Activated CD8-positive, alpha-beta memory T cell treated with anti-CD3 and anti-CD28 coated beads, Interleukin-2, amount 50 U/mL, for 1 hour (primary cell): Measurements from ENCODE around the gene HP1BP3.

Experiments
- DNase-seq: peaks from one replicate; pipeline ENCODE4 v3.0.0-alpha.2; 2020; ENCODE audit errors: extremely low read depth

The HP1BP3 gene

DNA sequence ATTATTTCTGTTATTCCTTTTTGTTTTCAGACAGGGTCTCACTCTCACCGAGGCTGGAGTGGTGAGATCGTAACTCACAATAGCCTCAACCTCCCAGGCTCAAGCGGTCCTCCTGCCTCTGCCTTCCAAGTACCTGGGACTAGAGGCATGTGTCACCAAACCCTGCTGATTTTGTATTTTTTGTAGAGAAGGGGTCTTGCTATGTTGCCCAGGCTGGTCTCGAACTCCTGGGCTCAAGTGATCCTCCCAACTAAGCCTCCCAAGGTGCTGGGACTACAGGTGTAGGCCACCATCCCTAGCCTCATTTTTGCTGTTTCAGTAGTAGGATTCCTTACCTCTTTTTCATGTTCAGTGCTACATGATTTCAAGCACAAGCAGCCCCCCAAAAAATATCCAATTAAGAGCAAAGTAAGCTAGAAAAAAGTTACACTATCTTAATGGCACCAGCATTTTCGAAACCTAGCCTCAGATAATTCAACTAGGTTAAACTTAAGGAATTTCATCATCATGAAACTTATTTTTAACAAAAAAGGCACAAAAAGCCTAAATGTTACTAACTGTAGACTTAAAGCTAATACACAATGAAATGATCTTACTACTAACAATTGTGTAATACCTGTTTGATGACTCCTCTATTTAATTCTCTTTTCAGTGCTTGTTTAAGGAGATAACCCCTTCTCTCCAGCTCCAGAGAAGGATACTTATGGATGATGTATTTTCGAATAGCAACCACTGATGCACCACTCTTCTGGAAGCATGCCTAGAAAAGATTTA is 16.6 kb downstream of the HP1BP3 start:
- no peak for DNase-seq

DNA sequence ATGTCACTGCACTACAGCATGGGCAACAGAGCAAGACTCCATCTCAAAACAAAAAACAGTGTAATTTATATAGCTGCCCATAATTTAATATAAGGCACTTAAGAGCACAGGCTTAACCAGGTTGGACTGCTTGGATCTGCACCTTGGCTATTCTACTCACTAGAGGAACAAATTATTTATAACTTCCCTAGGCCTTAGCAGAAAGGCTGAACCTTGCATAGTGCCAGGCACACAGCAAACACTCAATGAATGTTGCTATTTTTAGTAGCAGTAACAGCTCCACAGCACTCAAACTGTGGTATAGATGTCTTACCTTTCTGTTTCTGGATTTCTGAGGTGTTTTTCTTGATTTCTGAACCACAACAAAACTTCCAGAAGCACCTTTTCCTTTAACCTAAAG is 19.8 kb downstream of the HP1BP3 start:
- no peak for DNase-seq

GRCh38 chr1:20763417-20763816 is 23.7 kb downstream of the HP1BP3 start:
- DNase-seq: no peak

- no peak for DNase-seq
Observed at GRCh38 chr1:20760322-20760721, 26.8 kb downstream of the HP1BP3 start.

GRCh38 chr1:20753589-20753988 is 33.5 kb downstream of the HP1BP3 start:
- no peak for DNase-seq

- DNase-seq: no peak
Observed at GRCh38 chr1:20751462-20751990, 35.6 kb downstream of the HP1BP3 start.

DNA sequence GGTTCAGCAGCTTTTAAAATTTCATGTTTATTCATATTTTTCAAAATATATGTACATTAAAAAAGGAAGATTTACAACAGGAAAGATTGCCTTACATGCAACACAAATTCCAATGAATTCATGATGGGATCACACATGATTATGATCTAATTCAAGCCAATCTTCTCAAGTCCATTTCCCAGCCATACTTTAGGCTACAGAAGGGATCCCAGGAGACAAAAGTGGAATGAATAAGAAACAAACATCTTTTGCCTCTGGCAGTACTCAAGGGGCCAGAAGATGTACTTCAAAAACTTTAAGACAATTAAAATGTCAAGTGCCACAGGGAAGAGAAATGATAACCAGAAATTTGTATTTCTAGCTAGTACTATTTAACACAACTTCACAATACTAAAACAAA is 44.4 kb downstream of the HP1BP3 start:
- DNase-seq: no peak

DNA sequence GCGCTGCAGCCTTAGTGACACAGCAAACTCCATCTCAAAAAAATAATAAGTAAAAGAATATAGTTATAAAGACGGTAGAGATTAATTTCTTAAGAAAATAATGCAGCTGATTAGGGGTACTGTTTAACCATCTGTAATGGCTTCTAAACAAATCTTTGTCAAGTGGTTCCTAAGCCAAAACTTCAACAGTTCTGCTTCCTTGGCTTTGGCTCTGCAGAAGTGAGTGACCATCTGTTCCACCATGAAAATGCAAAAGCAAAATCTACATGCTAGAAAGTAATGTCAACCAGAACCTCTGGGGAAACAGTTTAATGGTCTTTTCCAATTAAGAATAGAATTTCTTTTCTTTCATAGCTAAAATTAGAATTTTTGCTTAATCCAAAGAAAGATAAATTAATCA is 46.3 kb downstream of the HP1BP3 start:
- DNase-seq: no peak

DNA sequence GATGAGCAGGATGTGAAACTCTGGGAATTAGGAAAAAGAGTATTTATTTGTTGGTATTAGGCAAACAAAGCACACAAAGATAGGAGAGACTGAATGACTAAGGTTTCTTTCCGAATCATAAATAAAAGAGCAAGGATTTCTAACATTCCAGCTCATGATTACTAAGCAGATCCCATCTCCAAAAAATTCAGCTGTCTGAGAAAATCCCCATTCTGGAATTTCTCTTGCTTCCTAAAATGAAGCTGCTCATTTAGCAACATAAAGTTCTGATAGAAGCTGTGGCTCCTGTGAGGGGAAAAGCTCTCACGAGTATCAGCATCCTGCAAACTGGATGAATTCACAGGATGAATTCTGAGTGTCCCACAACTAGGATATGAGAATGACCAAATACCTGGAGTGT is 47.9 kb downstream of the HP1BP3 start:
- DNase-seq: no peak

DNA sequence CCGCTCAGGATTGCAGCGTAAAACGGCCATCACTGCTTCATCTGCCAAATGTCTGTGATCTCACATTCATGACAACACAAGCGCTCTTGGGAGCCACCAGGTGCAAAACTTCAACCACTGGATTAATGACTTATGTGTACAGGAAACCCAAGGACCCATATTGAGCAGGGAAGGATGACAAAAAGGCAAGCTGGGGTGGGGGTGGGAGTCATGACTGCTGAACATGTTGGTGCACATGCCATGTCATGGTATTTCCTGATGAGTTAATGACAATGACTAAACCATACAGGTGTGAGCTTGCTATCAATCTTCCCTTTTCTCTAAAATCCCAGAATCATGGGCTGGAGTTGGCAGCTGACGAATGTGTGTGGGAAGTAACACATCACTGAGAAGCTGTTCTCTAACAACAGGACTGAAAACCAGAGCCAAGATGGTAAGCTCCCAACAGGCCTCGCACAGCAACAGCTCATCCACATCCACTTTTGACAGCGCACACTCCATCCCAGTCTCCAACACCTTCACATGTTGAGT is 51.5 kb downstream of the HP1BP3 start:
- no peak for DNase-seq

- DNase-seq: no peak
Observed at GRCh38 chr1:20733360-20733975, 53.6 kb downstream of the HP1BP3 start.

DNA sequence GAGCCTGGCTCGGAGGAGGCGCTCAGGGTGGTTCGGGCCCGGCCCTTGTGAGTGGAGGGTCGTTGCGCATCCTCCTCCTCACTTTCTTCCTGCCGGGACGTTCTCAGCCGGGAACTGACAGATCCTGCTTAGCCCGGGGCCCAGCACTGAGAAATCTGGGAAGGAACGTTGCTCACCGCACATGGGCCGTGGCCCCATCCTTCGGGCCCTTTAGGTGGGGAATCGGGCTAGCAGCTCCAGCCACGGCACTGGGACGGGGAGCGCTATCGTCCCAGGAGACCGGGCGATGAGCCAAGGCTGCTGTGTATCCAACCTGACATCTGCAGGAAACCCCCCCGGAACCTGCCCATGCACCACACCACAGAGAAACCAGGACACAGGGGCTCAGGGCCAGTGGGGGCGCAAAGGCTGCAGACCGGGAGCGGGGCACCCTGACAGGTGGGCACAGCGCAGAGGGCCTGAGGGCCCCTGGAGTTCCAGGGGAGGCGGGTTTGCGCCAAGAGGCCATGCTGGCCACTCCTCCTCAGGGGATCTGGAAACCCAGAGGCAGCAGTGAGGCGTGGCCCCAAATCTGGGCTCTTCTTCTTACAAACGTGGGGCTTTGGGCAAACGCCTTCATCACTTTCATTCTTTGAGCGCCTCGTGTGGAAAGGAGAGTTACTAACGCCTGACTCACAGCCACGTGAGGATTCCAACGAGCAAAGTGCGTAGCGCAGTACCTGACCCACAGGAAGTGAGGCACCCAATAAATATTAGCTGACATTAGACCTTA is 54.3 kb downstream of the HP1BP3 start, which contains the start of gene SH2D5:
SH2D5 (minus strand) TSS at position 116 of the 772 bp plus-strand sequence. CDS start 4,659 bp downstream, outside the sequence.
- DNase-seq: peak; percentile 31

GRCh38 chr1:20732071-20732587 is 55.0 kb downstream of the HP1BP3 start:
- DNase-seq: no peak

DNA sequence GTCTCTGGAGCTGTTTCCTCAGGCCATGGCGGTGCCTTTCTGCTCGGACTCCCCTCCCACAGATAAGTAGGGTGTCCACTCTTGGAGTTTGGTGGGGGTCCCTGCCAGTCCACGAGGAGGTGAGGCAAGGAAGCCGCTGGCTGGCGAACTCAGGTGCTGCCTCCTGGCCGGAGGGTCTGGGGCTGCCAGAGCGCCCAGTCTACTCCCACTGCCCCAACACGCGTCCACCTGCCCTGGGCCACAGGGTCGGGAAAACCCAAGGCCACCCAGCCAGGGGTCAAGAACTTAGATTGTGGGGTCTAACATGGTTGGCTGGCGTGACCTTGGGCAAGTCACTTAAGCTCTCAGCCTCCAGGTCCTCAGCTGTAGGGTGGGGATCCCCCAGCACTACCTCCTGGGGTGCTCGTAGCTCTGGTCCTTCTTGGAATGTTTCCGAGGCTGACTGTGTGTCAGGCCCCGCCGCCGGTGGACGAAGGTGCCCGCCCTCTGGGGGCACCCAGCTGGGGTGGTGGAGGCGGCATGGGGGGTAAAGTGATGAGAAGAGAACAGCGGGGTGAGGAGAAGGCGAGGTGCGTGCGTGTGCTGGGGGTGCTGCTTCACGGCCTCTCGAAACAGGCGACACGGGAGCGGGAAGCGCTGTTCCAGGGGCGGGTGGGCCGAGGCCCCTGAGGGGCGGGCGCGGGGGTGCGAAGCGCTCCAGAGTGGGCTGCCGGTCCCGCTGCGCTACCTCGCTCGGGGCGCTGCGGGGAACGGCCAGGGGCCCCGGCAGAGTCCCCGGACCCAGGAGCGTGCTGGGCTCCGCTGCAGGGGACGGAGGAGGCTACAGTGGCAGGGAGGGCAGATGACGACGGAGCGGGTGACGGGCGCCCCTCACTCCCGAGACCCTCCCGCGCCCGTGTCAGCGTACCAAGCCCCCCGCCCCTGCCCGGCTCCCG is 55.8 kb downstream of the HP1BP3 start:
- no peak for DNase-seq

- no peak for DNase-seq
Observed at GRCh38 chr1:20730690-20731056, 56.4 kb downstream of the HP1BP3 start.

- DNase-seq: no peak
Observed at GRCh38 chr1:20729990-20730689, 57.0 kb downstream of the HP1BP3 start.

DNA sequence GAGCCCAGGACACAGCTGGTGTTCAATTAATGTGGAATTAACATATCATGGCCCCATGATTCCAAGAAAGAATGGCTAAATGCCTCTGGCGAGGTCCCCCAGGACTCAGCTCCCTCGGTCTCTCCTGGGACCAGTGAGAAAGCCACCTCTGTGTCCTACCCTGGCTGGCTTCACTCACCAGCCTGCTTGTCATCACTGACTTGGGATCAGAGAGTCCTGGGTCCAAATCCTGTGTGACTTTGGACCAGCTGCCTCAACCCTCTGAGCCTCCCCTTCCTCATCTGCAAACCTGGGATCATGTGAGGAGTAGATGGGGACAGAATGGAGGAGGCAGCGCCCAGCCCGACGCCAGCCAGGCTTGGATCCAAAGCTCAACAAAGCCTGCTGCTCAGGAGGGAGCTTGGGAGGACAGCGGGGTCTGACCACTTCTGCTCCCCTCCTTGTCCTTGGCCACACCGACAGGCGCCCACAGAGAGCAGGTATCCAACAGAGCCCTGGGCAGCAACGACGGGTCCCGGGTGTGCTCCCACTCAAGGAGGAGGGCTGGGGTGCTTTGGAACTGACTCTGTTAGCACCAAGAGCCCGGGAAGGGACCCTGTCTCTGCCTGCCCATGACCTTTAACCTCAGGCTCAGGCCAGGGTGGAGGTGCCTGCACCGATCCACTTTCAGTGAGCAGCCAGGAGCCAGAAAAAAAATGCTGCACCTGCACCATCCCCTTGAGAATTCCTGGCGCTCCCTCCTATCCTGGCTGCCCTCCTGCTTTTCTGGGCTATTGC is 57.8 kb downstream of the HP1BP3 start:
- DNase-seq: no peak

DNA sequence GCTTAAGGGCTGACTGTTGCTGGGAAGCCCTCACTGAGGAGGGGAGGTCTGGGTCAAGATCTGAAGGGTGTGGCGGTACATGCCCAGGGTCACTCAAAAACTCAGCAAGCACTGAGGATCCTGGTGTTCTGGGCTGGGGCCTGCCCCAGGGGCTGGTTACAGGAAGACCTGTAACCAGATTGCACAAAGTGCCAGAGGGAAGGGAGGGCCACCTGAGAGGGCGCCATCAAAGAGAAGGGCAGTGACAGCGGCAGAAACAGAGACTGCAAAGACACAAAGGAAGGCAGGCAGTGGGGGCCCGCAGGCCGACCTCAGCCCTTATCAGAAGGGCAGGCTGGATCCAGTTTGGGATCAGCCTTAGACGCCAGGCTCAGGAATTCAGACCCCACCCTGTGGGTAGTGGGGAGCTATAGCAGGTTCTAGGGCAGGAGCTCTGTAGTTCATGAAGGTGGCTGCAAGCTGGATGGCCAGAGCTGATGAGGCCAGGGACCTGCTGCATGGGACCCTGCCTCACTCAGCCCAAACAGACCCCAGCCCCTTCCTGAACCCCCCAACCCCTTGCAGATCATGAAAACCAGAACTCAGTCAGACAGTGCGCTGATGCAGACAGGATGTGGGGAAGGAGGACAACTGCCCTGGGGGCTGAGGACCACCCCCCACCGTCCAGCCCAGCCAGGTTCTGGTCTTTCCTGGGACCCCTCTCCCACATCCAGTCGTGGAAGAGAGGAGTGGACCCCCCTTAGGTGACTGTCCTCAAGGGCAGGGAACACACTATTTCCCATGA is 58.5 kb downstream of the HP1BP3 start:
- no peak for DNase-seq
